ENCODE measurements around the gene TTLL11. TPM values are rescaled to one million over a fixed set of nuclear protein-coding genes. Genes with fewer than 3 reads are reported as not detected.

TTLL11 gene
- total and polyA plus RNA-seq, 2 of the 8 experiments (the other 6 are each of a cell fraction or from before 2014, with no cell fraction given): 0.56 to 0.80 TPM

DNA sequence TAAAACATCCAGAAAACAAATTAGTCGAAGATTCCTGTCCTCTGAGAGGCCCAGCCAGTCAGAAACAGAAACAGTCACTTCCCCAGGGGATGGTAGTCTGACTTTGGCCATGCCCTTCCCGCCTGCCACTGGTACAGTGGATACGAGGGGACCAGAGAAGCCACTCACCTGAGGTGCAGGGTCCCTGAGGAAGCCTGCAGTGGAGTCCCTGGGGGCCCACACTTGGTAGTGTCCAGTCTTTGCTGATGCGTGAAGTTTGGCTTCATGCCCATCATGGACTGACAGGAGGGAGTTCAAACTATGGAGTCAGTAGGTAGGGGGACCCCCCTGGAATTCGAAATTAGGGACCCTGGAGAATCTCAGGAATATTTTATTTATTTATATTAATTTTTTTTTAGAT is 294.2 kb downstream of the TTLL11 start (continued):
- TF ChIP-seq CEBPB (IDR thresholded peaks at IDR 0.05; ENCODE audit: low read depth, low read length): no peak
- no peak for TF ChIP-seq HDAC6 (IDR thresholded peaks at IDR 0.05; ENCODE audit: low read depth, low read length)
- no peak for TF ChIP-seq SIN3A (conservative IDR thresholded peaks at IDR 0.05 in 1 of 2, IDR thresholded peaks at IDR 0.05 in 1 of 2; ENCODE audit: low read depth in 1 of 2, low read length in 2 of 2)

All from H1 (cell line).